SU-DHL-6 (cell line): ENCODE results near the gene PTGIR.

ENCODE experiments used
- CTCF ChIP-seq: fragments of 200-600 bp; sonication (generic); IDR thresholded peaks from one replicate; pipeline ENCODE4 v1.5.1; 2017; ENCODE audit warnings: antibody characterized with exemption, mild to moderate bottlenecking, low read length, moderate library complexity; ENCODE audit not compliant: insufficient read depth, poor library complexity, severe bottlenecking
- EZH2phosphoT487 ChIP-seq: fragments of 200-600 bp; sonication (generic), shearing (Covaris generic); conservative IDR thresholded peaks from 2 replicates; pipeline ENCODE4 v1.6.1; 2018; ENCODE audit warnings: mild to moderate bottlenecking, antibody characterized with exemption, low read length, moderate library complexity, mixed read lengths

GRCh38 chr19:46648961-46649960 lies 24.4 kb upstream of the PTGIR start:
- TF ChIP-seq CTCF = no peak
- TF ChIP-seq EZH2phosphoT487 = no peak
